ENCODE measurements around the gene SLC44A5. TPM values are rescaled to one million over a fixed set of nuclear protein-coding genes. Genes with fewer than 3 reads are reported as not detected.
A peak's percentile ranks its signal among the peaks of the same experiment; 100 is the strongest.
"Not testable (repeated sequence)": the region's sequence is repeated elsewhere in the genome, so short reads cannot be mapped to it uniquely, and the experiment has no call there.

Gene SLC44A5
- total RNA-seq, 2 donors from 2014 or later: 1.2 to 4.2 TPM

GRCh38 chr1:75594327-75594726 is 16.6 kb downstream of the SLC44A5 start:
- intact Hi-C loops (cut with DNase I): no loop called here
- DNase-seq (no peak), ATAC-seq (no peak)

GRCh38 chr1:75593457-75593856 is 17.5 kb downstream of the SLC44A5 start:
- intact Hi-C loops (cut with DNase I); ATAC-seq; DNase-seq: not testable (repeated sequence)

GRCh38 chr1:75589637-75590036 is 21.3 kb downstream of the SLC44A5 start:
- DNase-seq: no peak
- ATAC-seq: no peak
- intact Hi-C loops (cut with DNase I): no loop called here

- DNase-seq: no peak
- no peak for ATAC-seq
- intact Hi-C loops (cut with DNase I): no loop called here
Observed at GRCh38 chr1:75588779-75589475, 22.0 kb downstream of the SLC44A5 start.

- intact Hi-C loops (cut with DNase I): no loop called here
- ATAC-seq: no peak
Observed at GRCh38 chr1:75587692-75588091, 23.2 kb downstream of the SLC44A5 start.

GRCh38 chr1:75583282-75583681 is 27.6 kb downstream of the SLC44A5 start:
- DNase-seq (no peak), ATAC-seq (no peak)
- intact Hi-C loops (cut with DNase I): no loop called here

More at GRCh38 chr1:75587692-75588091, 23.2 kb downstream of the SLC44A5 start:
- DNase-seq: no peak

GRCh38 chr1:75582725-75583261 is 28.1 kb downstream of the SLC44A5 start:
- intact Hi-C loops (cut with DNase I): no loop called here
- no peak for ATAC-seq
- DNase-seq: no peak

- no peak for DNase-seq
- no peak for ATAC-seq
- intact Hi-C loops (cut with DNase I): no loop called here
Observed at GRCh38 chr1:75579046-75579445, 31.9 kb downstream of the SLC44A5 start.

- ATAC-seq (no peak), DNase-seq (no peak)
- intact Hi-C loops (cut with DNase I): no loop called here
Observed at GRCh38 chr1:75575837-75576236, 35.1 kb downstream of the SLC44A5 start.

- intact Hi-C loops (cut with DNase I): no loop called here
- ATAC-seq: no peak
- DNase-seq: no peak
Observed at GRCh38 chr1:75567191-75567590, 43.7 kb downstream of the SLC44A5 start.

- intact Hi-C loops (cut with DNase I): no loop called here
- ATAC-seq (no peak), DNase-seq (no peak)
Observed at GRCh38 chr1:75559800-75560199, 51.1 kb downstream of the SLC44A5 start.

- intact Hi-C loops (cut with DNase I): no loop called here
- no peak for DNase-seq
- no peak for ATAC-seq
Observed at GRCh38 chr1:75559136-75559535, 51.8 kb downstream of the SLC44A5 start.

- no peak for ATAC-seq
- no peak for DNase-seq
- intact Hi-C loops (cut with DNase I): no loop called here
Observed at GRCh38 chr1:75554870-75555269, 56.0 kb downstream of the SLC44A5 start.

- intact Hi-C loops (cut with DNase I): no loop called here
- no peak for DNase-seq
- no peak for ATAC-seq
Observed at GRCh38 chr1:75554181-75554580, 56.7 kb downstream of the SLC44A5 start.

- DNase-seq (no peak), ATAC-seq (no peak)
- intact Hi-C loops (cut with DNase I): no loop called here
Observed at GRCh38 chr1:75550559-75550958, 60.4 kb downstream of the SLC44A5 start.

GRCh38 chr1:75548721-75549480 is 62.0 kb downstream of the SLC44A5 start:
- no peak for ATAC-seq
- intact Hi-C loops (cut with DNase I): no loop called here

GRCh38 chr1:75543705-75544104 is 67.2 kb downstream of the SLC44A5 start:
- intact Hi-C loops (cut with DNase I): no loop called here
- DNase-seq: no peak
- no peak for ATAC-seq

More at GRCh38 chr1:75548721-75549480, 62.0 kb downstream of the SLC44A5 start:
- DNase-seq: no peak

GRCh38 chr1:75542818-75543570 is 67.9 kb downstream of the SLC44A5 start:
- ATAC-seq (no peak), DNase-seq (no peak)
- intact Hi-C loops (cut with DNase I): no loop called here

- DNase-seq: no peak
- peak in 1 of 2 donors; percentile 58 for ATAC-seq
- intact Hi-C loops (cut with DNase I): no loop called here
Observed at GRCh38 chr1:75539230-75540116, 71.4 kb downstream of the SLC44A5 start.
